OCI-LY1 (cell line): ENCODE data around the gene FARS2.

Experiments
- CTCF ChIP-seq: fragments of 200-600 bp; sonication (generic), shearing (Covaris generic); IDR thresholded peaks from 2 replicates; pipeline ENCODE4 v1.5.1; 2017; ENCODE audit warnings: mild to moderate bottlenecking, antibody characterized with exemption, low read length, moderate library complexity, mixed read lengths
- EZH2 ChIP-seq: fragments of 200-600 bp; sonication (generic), shearing (Covaris generic); IDR thresholded peaks from 2 replicates; pipeline ENCODE4 v1.8.0; 2017; ENCODE audit warnings: borderline replicate concordance, mixed run types, mild to moderate bottlenecking, antibody characterized with exemption, low read length, moderate library complexity, mixed read lengths

GRCh38 chr6:5566718-5567117 is 305.4 kb downstream of the FARS2 start:
- no peak for TF ChIP-seq CTCF
- no peak for TF ChIP-seq EZH2
